HCT116 (cell line): ENCODE results near the gene CD59.

Experiments used
- EZH2 ChIP-seq: fragments of 200-600 bp; sonication (generic); IDR thresholded peaks from 2 replicates; pipeline ENCODE4 v1.6.1; 2017; ENCODE audit warnings: antibody characterized with exemption, mixed run types
- JUND ChIP-seq: IDR thresholded peaks from 2 replicates; pipeline ENCODE4 v1.6.1; 2012
- POLR2A ChIP-seq: IDR thresholded peaks from 2 replicates; pipeline ENCODE4 v1.7.0; 2011; ENCODE audit warnings: borderline replicate concordance; ENCODE audit not compliant: insufficient read depth, insufficient read length; ENCODE audit errors: extremely low read depth
- POLR2AphosphoS5 ChIP-seq: IDR thresholded peaks from 2 replicates; pipeline ENCODE4 v1.6.1; 2011; ENCODE audit warnings: mild to moderate bottlenecking, low read depth, low read length, moderate library complexity
- REST ChIP-seq: IDR thresholded peaks from 2 replicates; pipeline ENCODE4 v1.6.1; 2012; ENCODE audit warnings: low read depth
- SP1 ChIP-seq: IDR thresholded peaks from 2 replicates; pipeline ENCODE4 v1.6.1; 2012; ENCODE audit warnings: low read depth
- SRF ChIP-seq: IDR thresholded peaks from 2 replicates; pipeline ENCODE4 v1.6.1; 2012; ENCODE audit warnings: low read depth
- YY1 ChIP-seq: IDR thresholded peaks from 2 replicates; pipeline ENCODE4 v1.6.1; 2011; ENCODE audit warnings: low read length, low read depth, moderate library complexity, mild to moderate bottlenecking; ENCODE audit not compliant: insufficient replicate concordance; ENCODE audit errors: extremely low read depth
- ZNF274 ChIP-seq: fragments of 200-500 bp; sonication (Bioruptor generic); IDR thresholded peaks from 2 replicates; pipeline ENCODE4 v1.6.1; 2014; ENCODE audit warnings: mild to moderate bottlenecking, low read depth, low read length, inconsistent platforms
- TF ChIP-seq, protein P1 (sequence below), 3 experiments: fragments of 200-600 bp in 1 of 3; sonication (generic) in 1 of 3; IDR thresholded peaks in 2 of 3; conservative IDR thresholded peaks in 1 of 3; 2 replicates each; pipeline ENCODE4 v1.5.1; 2012 to 2017; ENCODE audit warnings: low read depth in 2 of 3, low read length in 2 of 3, antibody characterized with exemption in 1 of 3, borderline replicate concordance in 1 of 3, control low read depth in 1 of 3, mild to moderate bottlenecking in 1 of 3, mixed read lengths in 1 of 3, mixed run types in 1 of 3, moderate library complexity in 1 of 3; ENCODE audit not compliant: insufficient read depth in 1 of 3

DNA sequence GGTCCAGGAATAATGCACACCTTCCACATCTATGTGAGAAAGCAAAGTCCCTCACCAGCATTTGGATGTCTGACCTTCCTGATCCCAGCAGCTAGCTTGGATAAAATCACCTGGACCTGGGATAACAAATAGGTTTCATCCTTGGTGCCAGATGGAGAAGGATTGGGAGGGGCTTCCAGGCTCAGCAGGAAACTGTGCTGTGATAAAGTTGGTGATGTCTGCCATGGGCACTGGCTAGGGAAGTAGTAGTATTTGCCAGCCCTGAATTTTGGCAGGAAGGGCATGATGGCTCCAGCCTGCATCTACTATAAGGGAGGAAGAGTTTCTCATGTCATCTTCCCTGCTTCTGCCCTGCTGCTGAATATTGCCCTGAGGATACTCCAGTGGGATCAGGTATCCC is 73.1 kb downstream of the CD59 start:
- TF ChIP-seq, protein P1, sequence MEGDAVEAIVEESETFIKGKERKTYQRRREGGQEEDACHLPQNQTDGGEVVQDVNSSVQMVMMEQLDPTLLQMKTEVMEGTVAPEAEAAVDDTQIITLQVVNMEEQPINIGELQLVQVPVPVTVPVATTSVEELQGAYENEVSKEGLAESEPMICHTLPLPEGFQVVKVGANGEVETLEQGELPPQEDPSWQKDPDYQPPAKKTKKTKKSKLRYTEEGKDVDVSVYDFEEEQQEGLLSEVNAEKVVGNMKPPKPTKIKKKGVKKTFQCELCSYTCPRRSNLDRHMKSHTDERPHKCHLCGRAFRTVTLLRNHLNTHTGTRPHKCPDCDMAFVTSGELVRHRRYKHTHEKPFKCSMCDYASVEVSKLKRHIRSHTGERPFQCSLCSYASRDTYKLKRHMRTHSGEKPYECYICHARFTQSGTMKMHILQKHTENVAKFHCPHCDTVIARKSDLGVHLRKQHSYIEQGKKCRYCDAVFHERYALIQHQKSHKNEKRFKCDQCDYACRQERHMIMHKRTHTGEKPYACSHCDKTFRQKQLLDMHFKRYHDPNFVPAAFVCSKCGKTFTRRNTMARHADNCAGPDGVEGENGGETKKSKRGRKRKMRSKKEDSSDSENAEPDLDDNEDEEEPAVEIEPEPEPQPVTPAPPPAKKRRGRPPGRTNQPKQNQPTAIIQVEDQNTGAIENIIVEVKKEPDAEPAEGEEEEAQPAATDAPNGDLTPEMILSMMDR (IDR thresholded peaks at IDR 0.05 in 2 of 3, conservative IDR thresholded peaks at IDR 0.05 in 1 of 3; ENCODE audit: borderline replicate concordance in 1 of 3, insufficient read depth in 1 of 3, low read depth in 2 of 3, low read length in 2 of 3), result no peak
- no peak for TF ChIP-seq SRF
- TF ChIP-seq POLR2A, result no peak
- TF ChIP-seq JUND, result no peak
- TF ChIP-seq POLR2AphosphoS5, result no peak
- TF ChIP-seq SP1, result no peak
- TF ChIP-seq ZNF274, result no peak
- no peak for TF ChIP-seq EZH2
- TF ChIP-seq REST, result no peak
- TF ChIP-seq YY1, result no peak
